HL-60/S4 treated with retinoic acid at 250 ng/mL for 4 days and 3 days (cell line): ENCODE results near the gene LCLAT1.
"Not testable (repeated sequence)": the region's sequence is repeated elsewhere in the genome, so short reads cannot be mapped to it uniquely, and the experiment has no call there.

Experiments used
- in situ Hi-C: fragments of 300-500 bp; cut with MboI; formaldehyde crosslinking; loops from 2 replicates; pipeline ENCODE4 v1.7.0; 2022; ENCODE audit warnings: low sequenced_read_pairs

LCLAT1 gene

GRCh38 chr2:30513649-30514048 is 66.6 kb downstream of the LCLAT1 start:
- in situ Hi-C loops, result not testable (repeated sequence)

- in situ Hi-C loops, result no loop called here
These were observed 67.2 kb downstream of the LCLAT1 start for GRCh38 chr2:30514134-30514847.

GRCh38 chr2:30514848-30515435 is 67.9 kb downstream of the LCLAT1 start:
- in situ Hi-C loops, result no loop called here

- in situ Hi-C loops, result no loop called here
These were observed 69.1 kb downstream of the LCLAT1 start for GRCh38 chr2:30516166-30516565.

- in situ Hi-C loops, result no loop called here
These were observed 72.8 kb downstream of the LCLAT1 start for GRCh38 chr2:30519796-30520195.

GRCh38 chr2:30522421-30522820 is 75.4 kb downstream of the LCLAT1 start:
- in situ Hi-C loops, result no loop called here

GRCh38 chr2:30527411-30527810 is 80.4 kb downstream of the LCLAT1 start:
- in situ Hi-C loops, result no loop called here

- in situ Hi-C loops, result no loop called here
These were observed 80.8 kb downstream of the LCLAT1 start for GRCh38 chr2:30527859-30528258.

- in situ Hi-C loops, result no loop called here
These were observed 83.3 kb downstream of the LCLAT1 start for GRCh38 chr2:30530346-30530745.

- in situ Hi-C loops, result no loop called here
These were observed 94.6 kb downstream of the LCLAT1 start for GRCh38 chr2:30541680-30542079.

GRCh38 chr2:30545875-30546274 is 98.8 kb downstream of the LCLAT1 start:
- in situ Hi-C loops, result no loop called here

- in situ Hi-C loops, result no loop called here
These were observed 101.3 kb downstream of the LCLAT1 start for GRCh38 chr2:30548386-30548785.

- in situ Hi-C loops, result no loop called here
These were observed 102.0 kb downstream of the LCLAT1 start for GRCh38 chr2:30549096-30549495.

GRCh38 chr2:30559544-30560275 is 112.7 kb downstream of the LCLAT1 start:
- in situ Hi-C loops, result no loop called here

GRCh38 chr2:30561349-30561748 is 114.3 kb downstream of the LCLAT1 start:
- in situ Hi-C loops, result no loop called here

- in situ Hi-C loops, result no loop called here
These were observed 118.9 kb downstream of the LCLAT1 start for GRCh38 chr2:30565851-30566358.

- in situ Hi-C loops, result no loop called here
These were observed 119.6 kb downstream of the LCLAT1 start for GRCh38 chr2:30566631-30567030.

- in situ Hi-C loops, result no loop called here
These were observed 120.3 kb downstream of the LCLAT1 start for GRCh38 chr2:30567317-30567716.

- in situ Hi-C loops, result no loop called here
These were observed 122.9 kb downstream of the LCLAT1 start for GRCh38 chr2:30569946-30570345.

- in situ Hi-C loops, result no loop called here
These were observed 130.1 kb downstream of the LCLAT1 start for GRCh38 chr2:30577151-30577550.

GRCh38 chr2:30580391-30580790 is 133.3 kb downstream of the LCLAT1 start:
- in situ Hi-C loops, result no loop called here

- in situ Hi-C loops, result no loop called here
These were observed 135.5 kb downstream of the LCLAT1 start for GRCh38 chr2:30582521-30582920.
